Measurements from ENCODE around the gene PPP1R9A.

DNA sequence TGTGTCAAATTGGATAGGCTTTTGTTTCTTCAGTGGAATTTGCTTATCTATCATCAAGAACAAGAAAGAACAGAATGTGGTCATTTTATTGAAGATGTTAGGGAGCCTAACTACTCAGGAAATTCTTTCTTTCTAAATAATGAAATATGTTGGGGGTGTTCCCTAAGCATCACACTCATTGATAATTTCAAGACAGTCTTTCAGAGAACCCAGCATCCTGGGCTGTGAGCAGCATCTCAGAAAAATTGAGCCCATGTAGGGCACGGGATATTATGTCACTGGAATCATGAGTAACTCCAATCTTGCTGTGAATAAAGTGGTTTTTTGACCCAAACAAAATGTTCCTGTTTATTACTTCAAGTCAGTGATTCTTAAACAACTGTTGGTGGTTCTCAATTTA, 389.6 kb downstream of the PPP1R9A start:
- TF ChIP-seq, protein P1, sequence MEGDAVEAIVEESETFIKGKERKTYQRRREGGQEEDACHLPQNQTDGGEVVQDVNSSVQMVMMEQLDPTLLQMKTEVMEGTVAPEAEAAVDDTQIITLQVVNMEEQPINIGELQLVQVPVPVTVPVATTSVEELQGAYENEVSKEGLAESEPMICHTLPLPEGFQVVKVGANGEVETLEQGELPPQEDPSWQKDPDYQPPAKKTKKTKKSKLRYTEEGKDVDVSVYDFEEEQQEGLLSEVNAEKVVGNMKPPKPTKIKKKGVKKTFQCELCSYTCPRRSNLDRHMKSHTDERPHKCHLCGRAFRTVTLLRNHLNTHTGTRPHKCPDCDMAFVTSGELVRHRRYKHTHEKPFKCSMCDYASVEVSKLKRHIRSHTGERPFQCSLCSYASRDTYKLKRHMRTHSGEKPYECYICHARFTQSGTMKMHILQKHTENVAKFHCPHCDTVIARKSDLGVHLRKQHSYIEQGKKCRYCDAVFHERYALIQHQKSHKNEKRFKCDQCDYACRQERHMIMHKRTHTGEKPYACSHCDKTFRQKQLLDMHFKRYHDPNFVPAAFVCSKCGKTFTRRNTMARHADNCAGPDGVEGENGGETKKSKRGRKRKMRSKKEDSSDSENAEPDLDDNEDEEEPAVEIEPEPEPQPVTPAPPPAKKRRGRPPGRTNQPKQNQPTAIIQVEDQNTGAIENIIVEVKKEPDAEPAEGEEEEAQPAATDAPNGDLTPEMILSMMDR (conservative IDR thresholded peaks at IDR 0.05; ENCODE audit: low read length): no peak
- TF ChIP-seq EZH2phosphoT487 (IDR thresholded peaks at IDR 0.05; ENCODE audit: borderline replicate concordance): no peak
